ENCODE measurements around the gene PRRT4. TPM values are rescaled to one million over a fixed set of nuclear protein-coding genes. Genes with fewer than 3 reads are reported as not detected.

The PRRT4 gene
- total RNA-seq, 3 donors from 2014 or later = 0.43 to 3.1 TPM; not detected in 1

DNA sequence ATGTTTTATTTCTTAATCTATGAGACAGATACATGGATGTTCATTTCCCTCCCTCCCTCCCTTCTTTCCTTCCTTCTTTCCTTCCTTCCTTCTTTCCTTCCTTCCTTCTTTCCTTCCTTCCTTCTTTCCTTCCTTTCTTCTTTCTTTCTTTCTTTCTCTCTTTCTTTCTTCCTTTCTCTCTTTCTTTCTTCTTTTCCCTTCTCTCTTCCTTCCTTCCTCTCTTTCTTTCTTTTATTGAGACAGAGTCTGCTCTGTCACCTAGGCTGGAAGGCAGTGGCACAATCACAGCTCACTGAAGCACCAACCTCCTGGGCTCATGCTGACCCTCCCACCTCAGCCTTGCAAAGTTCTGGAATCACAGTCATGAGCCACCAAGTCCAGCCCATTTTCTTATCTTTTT lies 5.5 kb upstream of the PRRT4 start:
- Histone ChIP-seq H3K4me3 (no peak overlapping the region), H3K4me1 (ENCODE audit: low read depth) (no peaks in the 10 kb centered on the region), H3K9me3 (no peaks in the 10 kb centered on the region), H3K36me3 (ENCODE audit: low read depth) (no peaks in the 10 kb centered on the region)
- DNase-seq = no peak
- no peak for ATAC-seq
- TF ChIP-seq, protein P1, sequence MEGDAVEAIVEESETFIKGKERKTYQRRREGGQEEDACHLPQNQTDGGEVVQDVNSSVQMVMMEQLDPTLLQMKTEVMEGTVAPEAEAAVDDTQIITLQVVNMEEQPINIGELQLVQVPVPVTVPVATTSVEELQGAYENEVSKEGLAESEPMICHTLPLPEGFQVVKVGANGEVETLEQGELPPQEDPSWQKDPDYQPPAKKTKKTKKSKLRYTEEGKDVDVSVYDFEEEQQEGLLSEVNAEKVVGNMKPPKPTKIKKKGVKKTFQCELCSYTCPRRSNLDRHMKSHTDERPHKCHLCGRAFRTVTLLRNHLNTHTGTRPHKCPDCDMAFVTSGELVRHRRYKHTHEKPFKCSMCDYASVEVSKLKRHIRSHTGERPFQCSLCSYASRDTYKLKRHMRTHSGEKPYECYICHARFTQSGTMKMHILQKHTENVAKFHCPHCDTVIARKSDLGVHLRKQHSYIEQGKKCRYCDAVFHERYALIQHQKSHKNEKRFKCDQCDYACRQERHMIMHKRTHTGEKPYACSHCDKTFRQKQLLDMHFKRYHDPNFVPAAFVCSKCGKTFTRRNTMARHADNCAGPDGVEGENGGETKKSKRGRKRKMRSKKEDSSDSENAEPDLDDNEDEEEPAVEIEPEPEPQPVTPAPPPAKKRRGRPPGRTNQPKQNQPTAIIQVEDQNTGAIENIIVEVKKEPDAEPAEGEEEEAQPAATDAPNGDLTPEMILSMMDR (IDR thresholded peaks at IDR 0.05) = no peak
- intact Hi-C loops (cut with DNase I, micrococcal nuclease) = no loop called here

DNA sequence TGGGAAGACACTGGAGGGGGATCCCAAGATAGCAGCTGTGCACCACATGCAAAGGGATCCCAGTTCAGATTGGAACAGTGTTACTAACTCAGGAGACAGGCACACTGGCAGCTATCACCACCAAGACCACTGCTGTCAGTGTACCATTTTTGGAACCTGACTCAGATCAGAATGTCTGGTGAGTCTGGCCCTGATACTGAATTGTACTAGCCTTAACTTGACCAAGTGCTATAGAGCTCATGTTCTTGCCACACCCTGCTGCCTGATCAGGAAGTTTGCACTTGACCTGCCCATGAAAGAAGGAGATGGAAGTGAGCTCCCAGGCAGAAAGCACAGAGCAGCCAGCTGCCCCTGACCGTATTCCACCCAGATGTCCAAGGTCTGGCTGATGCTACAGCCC lies 4.8 kb upstream of the PRRT4 start:
- Histone ChIP-seq H3K4me1 (ENCODE audit: low read depth) (no peaks in the 10 kb centered on the region), H3K9me3 (no peaks in the 10 kb centered on the region), H3K36me3 (ENCODE audit: low read depth) (no peaks in the 10 kb centered on the region), H3K4me3 (no peak overlapping the region)
- DNase-seq = peak in 1 of 3 donors; percentile 33
- peak; percentile 79 for ATAC-seq
- intact Hi-C loops (cut with DNase I, micrococcal nuclease) = no loop called here
- TF ChIP-seq, protein P1 (IDR thresholded peaks at IDR 0.05) = no peak

DNA sequence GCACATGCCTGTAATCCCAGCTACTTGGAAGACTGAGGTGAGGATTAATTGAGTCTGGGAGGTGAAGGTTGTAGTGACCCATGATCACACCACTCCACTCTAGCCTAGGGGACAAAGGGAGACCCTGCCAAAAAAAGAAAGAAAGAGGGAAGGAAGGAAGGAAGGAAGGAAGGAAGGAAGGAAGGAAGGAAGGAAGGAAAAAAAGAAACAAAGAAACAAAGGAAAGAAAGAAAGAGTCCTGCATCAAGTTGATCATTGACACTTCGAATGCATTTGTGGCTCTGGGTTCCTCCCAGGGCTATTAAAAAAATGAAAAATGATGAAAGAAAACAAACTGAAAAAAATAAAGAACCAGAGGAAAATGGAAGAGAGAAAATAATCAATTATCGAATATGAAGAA lies 3.9 kb upstream of the PRRT4 start:
- DNase-seq (no peak), ATAC-seq (no peak)
- no peaks in the 10 kb centered on the region for H3K9me3 ChIP-seq
- H3K36me3 ChIP-seq (ENCODE audit: low read depth) = no peaks in the 10 kb centered on the region
- no peak overlapping the region for H3K4me3 ChIP-seq
- intact Hi-C loops (cut with DNase I, micrococcal nuclease) = no loop called here
- H3K4me1 ChIP-seq (ENCODE audit: low read depth) = peaks cover 2% of the 10 kb centered on the region
- TF ChIP-seq, protein P1 (IDR thresholded peaks at IDR 0.05) = no peak

DNA sequence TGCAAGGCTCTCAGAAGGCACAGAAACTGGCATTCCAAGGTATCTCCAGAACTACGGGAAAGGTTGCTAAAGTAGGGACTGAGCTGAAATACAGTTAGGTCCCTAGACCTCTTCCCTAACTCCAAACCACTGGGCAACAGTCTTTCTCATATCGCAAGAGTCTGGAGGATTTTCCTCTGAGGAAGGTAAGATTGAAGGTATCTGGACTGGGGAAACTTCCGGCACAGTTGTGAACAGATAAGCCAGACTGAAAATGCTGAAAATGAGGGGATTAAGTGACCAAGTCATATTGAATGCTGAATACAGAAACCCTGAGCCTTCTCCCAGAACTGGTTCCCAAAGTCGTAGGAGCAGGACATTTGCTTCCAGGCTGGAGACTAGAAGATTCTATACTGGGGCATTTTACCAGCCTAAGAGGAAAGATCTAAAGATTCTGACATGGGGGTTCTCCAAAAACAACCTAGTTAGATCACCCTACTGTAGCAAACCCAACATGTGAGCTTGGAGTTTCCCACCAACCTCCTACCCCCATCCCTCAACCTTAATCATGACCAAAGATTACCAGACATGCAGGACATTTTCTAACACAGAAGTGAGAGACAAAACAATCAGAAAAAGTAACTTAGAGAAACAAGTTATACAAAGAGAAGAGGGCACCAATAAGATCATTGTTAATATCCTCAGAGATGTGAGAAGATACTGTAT lies 2.8 kb upstream of the PRRT4 start:
- Histone ChIP-seq H3K4me1 (ENCODE audit: low read depth) (peaks cover 2% of the 10 kb centered on the region), H3K4me3 (no peak overlapping the region), H3K9me3 (no peaks in the 10 kb centered on the region), H3K36me3 (ENCODE audit: low read depth) (no peaks in the 10 kb centered on the region)
- intact Hi-C loops (cut with DNase I, micrococcal nuclease) = no loop called here
- DNase-seq (no peak), ATAC-seq (no peak)
- TF ChIP-seq, protein P1 (IDR thresholded peaks at IDR 0.05) = no peak

DNA sequence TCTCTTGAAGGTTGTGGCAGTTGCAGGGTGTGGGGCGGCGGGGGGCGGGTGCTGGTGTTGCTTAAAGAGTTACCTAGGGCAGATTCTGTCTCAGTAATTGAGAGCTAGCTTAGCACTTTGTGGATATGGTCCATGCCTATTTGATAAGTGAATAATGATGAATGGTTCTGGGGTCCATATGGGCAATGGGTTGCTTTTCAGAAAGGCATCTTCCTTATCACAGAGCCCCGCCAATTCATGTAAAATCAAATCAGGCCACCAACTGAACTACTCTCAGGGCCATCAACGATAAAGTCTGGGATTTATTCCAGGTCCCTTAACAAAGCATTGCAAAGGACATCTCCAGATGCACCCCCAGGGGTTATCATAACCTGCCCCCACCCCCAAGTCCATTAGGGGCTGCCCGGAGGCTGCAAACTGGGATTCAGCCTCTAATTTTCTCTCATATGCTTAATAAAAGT lies 1.8 kb upstream of the PRRT4 start:
- H3K4me3 ChIP-seq = no peak overlapping the region
- DNase-seq (no peak), ATAC-seq (no peak)
- H3K4me1 ChIP-seq (ENCODE audit: low read depth) = peaks cover 2% of the 10 kb centered on the region
- no peaks in the 10 kb centered on the region for H3K36me3 ChIP-seq (ENCODE audit: low read depth)
- H3K9me3 ChIP-seq = no peaks in the 10 kb centered on the region
- TF ChIP-seq, protein P1 (IDR thresholded peaks at IDR 0.05) = no peak
- intact Hi-C loops (cut with DNase I, micrococcal nuclease) = no loop called here

Data from mucosa of descending colon (tissue), 3 donors.